Kasumi-1 (cell line): ENCODE data around the gene AOC3.
"Not testable (repeated sequence)": the region's sequence is repeated elsewhere in the genome, so short reads cannot be mapped to it uniquely, and the experiment has no call there.

ENCODE experiments used
- DNase-seq, 2 experiments: peaks; one replicate each; lab custom pipeline; 2025; lab: John Stamatoyannopoulos, UW

Gene AOC3

DNA sequence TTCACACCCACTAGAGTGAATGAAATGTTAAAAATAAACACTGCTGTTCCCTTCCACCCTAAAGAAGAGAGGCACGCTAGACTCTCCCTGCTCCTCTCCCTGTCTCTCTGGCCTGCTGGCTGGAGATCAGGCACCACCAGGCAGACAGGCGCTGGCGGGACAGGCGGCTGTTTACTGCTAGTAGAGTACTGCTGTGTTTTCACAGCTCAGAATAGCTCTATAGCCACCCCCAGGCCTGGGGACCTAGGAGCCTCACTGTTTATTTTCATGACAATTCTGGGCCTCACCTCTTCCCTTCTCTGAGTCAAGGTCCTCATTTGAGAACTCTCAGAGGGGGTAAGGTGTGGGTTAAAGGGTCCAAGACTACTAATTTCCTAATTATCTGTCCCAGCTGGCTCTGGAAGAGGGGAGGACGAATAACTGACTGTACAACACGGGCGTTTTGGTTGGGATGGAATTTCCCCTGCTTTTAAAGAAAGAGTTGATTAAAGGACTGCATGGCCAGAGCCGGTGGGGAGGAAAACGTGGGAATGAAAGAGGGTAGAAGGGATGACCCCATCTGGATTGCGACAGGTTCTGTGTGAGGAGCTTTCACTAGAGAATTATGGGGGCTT lies 40.6 kb downstream of the AOC3 start:
- no peak for DNase-seq

DNA sequence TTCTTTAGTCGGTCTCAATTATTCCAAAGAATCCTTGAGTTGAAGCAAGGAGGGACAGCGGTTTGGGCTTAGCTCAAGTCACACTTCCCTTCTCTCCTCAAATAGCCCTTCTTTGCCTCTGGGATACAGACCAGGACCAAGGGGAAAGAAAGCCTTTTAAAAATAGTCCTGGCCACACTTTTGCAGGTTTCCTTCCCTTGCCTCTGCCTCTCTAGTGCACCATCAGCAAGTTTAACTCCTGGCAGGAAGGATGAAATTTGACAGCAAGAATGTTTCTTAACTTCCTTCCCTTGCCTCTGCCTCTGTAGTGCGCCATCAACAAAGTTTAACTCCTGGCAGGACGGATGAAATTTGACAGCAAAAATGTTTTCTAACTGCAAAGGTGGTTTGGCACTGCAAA lies 42.4 kb downstream of the AOC3 start:
- DNase-seq: peak; percentile 78 to 81

DNA sequence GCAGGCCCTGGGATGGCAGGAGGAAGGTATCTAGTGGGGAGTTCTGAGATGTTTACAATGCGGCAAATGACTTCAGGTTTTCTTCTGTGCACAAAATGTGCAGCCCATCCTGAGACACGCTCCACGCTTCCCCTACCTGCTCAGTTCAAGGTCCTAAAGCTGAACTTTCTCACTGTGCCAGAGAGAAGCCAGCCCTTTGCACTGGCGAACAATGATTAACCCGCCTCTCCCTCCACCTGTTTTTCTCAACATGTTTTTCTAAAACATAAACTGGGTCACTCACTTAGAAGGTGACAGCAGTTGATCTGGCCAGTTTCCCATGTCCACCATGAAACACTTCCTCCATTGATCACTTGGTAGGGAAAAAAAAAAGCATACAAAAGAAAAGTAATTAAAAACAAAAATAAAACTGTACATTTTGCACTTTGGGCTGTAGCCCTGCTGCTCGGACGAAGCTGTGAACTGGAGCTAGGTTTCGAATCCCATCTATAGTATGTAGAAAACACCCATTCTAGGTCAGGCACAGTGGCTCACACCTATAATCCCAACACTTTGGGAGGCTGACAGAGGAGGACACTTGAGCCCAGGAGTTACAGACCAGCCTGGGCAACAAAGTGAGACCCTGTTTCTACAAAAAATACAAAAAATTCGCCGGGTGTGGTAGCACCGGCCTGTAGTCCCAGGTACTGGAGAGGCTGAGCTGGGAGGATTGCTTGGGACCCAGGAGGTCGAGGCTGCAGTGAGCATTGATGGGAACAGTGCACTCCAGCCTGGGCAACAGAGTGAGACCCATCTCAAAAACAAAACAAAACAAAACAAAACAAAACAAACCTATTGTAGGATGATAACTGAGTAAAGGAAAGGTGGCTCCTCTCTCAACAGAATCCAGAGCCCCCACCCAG lies 43.5 kb downstream of the AOC3 start:
- no peak for DNase-seq

DNA sequence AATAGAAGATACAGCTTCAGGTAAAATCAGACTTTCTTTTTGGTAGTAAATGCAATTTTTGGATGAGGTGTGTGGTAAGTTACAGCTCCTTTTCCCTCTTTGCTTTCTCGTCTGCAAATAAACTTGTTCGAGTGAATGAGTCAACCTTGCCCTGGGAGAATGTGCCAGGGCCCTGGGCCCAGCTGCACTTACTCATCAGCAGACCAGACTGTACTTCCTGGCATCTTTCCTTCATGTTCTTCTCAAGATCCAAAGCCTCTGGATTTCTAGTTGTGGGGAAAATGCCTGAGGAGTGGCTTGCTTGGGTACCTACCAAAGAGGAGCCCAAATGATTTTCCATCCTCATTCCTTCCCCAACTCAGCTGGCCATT lies 44.2 kb downstream of the AOC3 start:
- DNase-seq: peak; percentile 17 to 26

DNA sequence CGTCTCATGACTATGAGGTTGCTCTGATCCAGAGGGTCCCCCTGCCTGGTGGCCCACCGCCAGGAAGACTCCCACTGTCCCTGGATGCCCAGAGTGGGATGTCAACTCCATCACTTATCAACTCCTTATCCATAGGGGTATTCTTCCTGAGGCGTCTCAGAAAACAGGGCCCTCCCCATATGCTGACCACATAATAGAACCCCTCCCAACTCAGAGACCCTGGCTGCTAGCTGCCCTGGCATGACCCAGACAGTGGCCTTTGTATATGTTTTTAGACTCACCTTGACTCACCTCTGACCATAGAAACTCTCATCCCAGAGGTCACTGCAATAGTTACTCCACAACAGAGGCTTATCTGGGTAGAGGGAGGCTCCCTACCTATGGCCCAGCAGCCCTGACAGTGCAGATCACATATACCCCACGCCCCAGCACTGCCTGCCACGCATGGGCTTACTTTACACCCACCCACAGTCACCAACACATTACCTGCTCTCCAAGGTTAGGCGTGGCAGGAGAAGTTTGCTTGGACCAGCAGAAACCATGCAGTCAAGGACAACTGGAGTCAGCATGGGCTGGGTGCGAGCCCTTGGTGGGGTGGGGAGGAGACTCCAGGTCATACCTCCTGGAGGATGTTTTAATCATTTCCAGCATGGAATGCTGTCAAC lies 47.3 kb downstream of the AOC3 start:
- no peak for DNase-seq

DNA sequence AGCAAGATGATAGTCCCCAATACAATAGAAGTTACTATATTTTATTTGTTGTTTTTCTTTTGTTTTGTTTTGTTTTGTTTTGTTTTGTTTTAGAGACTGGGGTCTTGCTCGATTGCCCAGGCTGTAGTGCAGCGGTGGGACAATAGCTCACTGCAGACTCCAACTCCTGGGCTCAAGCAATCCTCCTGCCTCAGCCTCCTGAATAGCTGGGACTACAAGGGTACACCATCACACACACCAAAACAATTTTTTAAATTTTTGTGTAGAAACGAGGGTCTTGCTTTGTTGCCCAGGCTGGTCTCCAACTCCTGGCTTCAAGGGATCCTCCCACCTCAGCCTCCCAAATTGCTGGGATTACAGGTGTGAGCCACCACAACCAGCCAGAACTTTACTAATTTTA lies 49.0 kb downstream of the AOC3 start:
- DNase-seq: not testable (repeated sequence)

DNA sequence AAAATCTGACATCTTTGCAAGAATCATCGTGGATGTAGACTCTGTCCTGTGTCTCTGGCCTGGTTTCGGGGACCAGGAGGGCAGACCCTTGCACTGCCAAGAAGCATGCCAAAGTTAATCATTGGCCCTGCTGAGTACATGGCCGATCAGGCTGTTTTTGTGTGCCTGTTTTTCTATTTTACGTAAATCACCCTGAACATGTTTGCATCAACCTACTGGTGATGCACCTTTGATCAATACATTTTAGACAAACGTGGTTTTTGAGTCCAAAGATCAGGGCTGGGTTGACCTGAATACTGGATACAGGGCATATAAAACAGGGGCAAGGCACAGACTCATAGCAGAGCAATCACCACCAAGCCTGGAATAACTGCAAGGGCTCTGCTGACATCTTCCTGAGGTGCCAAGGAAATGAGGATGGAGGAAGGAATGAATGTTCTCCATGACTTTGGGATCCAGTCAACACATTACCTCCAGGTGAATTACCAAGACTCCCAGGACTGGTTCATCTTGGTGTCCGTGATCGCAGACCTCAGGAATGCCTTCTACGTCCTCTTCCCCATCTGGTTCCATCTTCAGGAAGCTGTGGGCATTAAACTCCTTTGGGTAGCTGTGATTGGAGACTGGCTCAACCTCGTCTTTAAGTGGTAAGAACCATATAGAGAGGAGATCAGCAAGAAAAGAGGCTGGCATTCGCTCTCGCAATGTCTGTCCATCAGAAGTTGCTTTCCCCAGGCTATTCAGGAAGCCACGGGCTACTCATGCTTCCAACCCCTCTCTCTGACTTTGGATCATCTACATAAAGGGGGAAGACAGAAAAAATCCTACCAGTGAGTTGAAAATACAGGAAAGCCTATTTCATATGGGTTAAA lies 49.7 kb downstream of the AOC3 start, which contains the start of gene G6PC1:
G6PC1 (plus strand) TSS at position 340 of the 872 bp plus-strand sequence; CDS start at position 418, 78 bp downstream.
- DNase-seq: no peak

DNA sequence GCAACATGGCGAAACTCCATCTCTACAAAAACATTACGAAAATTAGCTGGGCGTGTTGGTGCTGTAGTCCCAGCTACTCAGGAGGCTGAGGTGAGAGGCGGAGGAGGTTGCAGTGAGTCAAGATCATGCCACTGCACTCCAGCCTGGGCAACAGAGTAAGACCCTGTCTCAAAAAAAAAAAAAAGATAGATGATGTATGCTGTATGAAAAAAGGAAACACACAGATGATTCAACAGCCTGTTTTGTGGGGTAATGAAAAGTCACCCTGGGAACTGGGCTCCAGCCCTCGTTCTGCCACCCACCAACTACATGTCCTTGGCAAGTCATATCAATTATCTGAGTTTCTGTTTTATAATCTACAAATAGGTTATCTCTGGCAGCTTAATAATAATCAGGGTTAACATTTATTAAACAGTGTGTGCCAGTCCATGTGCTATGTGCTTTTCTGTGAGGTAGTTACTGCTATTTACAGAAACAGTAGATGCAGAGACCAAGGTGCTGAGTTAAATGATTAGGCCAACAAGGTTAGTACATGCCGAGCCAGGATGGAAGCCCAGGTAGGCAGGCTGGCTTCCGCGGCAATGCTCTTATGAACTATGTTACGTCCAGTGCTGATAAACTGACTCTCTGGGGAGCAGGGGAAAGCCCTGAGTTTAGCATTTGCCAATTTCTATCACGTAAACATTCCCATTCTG lies 50.7 kb downstream of the AOC3 start:
- no peak for DNase-seq

DNA sequence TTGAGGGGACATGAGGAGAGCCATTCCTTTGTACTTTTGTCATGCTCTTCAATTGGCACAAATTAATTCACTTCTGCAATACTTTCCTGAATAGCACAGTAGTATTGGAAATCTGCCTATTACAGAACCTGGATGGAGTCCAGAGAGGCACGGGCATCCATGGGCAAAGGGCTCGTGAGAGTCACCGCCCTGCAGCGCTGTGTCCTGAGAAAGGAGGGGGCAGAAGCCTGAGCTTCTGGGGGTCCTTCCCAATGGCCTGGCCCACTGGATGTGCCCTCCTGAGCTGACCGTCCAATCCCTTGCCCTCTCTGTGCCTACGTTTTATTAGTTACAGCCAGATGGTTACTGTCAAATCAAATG lies 53.1 kb downstream of the AOC3 start:
- DNase-seq: no peak

DNA sequence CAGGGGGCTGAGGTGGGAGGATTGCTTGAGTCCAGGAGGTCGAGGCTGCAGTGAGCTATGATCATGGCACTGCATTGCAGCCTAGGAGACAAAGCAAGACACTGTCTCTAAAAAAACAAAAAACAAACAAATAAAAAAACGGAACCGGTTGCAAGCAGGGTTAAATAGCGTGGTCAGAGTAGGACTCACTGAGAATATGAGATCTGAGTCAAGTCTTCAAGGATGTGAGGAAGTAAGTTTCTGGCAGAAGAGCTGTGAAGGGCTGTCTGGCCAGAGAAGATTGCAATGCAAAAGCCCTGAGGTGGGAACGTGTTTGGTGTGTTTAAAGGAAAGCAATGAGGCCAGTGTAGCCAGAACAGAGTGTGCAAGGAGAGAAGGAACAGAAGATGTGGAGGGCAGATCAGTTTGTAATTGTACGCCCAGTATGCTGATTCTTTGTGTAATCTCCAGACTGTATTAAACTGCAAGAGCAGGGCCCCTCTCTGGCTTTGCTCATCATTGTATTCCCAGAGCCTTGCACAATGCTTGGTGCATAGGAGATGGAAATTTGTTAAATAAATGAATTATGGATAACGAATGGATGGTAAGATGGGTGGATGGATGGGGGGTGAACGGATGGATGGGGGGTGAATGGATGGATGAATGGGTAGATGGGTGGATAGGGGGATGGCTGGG lies 55.9 kb downstream of the AOC3 start:
- DNase-seq: peak in 1 of 2 experiments; percentile 21
